Measurements from ENCODE around the gene EZR. TPM values are rescaled to one million over a fixed set of nuclear protein-coding genes. Genes with fewer than 3 reads are reported as not detected.

Gene EZR
- total and polyA plus RNA-seq, 11 donors: 114 to 541 (median 161) TPM

DNA sequence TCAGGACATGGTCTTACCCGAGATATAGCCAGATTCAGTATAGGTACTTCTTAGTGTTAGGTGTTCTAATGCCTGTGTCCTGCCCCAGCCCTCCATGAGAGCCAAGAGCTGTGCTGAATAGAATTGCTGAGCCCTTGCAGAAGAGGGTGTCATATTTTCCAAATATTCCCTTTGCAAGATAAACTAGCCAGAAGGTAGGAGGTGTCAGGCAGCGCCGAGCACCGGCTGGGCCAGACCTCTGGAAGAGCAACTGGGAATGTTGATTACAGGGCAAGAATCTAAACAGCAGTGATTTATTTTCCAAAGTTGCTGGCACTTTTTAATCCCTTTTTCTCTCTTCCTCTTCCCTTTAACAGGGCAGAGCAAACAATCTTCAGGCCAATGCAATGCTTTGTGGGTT, 37.1 kb upstream of the EZR start:
- ATAC-seq: peak in 3 of 4 donors; percentile 28 to 69 (median 57)
- TF ChIP-seq POLR2A (IDR thresholded peaks at IDR 0.05): no peak
- TF ChIP-seq, protein P1, sequence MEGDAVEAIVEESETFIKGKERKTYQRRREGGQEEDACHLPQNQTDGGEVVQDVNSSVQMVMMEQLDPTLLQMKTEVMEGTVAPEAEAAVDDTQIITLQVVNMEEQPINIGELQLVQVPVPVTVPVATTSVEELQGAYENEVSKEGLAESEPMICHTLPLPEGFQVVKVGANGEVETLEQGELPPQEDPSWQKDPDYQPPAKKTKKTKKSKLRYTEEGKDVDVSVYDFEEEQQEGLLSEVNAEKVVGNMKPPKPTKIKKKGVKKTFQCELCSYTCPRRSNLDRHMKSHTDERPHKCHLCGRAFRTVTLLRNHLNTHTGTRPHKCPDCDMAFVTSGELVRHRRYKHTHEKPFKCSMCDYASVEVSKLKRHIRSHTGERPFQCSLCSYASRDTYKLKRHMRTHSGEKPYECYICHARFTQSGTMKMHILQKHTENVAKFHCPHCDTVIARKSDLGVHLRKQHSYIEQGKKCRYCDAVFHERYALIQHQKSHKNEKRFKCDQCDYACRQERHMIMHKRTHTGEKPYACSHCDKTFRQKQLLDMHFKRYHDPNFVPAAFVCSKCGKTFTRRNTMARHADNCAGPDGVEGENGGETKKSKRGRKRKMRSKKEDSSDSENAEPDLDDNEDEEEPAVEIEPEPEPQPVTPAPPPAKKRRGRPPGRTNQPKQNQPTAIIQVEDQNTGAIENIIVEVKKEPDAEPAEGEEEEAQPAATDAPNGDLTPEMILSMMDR (IDR thresholded peaks at IDR 0.05): no peak
- Histone ChIP-seq H3K4me1 (peaks cover 0 to 35% (median 9%) of the 10 kb centered on the region in 12 donors), H3K36me3 (no peaks in the 10 kb centered on the region), H3K27me3 (no peaks in the 10 kb centered on the region), H3K9me3 (no peaks in the 10 kb centered on the region), H3K27ac (peak overlapping the region in 8 of 12 donors; percentile 8 to 64 (median 42)), H3K4me3 (no peak overlapping the region)
- DNase-seq: peak in 1 of 5 donors; percentile 38
- intact Hi-C loops (cut with DNase I): no loop called here
- WGBS, 4 donors: 48 to 56% (median 49%) methylated on average over 4 of the region's 4 CpGs

DNA sequence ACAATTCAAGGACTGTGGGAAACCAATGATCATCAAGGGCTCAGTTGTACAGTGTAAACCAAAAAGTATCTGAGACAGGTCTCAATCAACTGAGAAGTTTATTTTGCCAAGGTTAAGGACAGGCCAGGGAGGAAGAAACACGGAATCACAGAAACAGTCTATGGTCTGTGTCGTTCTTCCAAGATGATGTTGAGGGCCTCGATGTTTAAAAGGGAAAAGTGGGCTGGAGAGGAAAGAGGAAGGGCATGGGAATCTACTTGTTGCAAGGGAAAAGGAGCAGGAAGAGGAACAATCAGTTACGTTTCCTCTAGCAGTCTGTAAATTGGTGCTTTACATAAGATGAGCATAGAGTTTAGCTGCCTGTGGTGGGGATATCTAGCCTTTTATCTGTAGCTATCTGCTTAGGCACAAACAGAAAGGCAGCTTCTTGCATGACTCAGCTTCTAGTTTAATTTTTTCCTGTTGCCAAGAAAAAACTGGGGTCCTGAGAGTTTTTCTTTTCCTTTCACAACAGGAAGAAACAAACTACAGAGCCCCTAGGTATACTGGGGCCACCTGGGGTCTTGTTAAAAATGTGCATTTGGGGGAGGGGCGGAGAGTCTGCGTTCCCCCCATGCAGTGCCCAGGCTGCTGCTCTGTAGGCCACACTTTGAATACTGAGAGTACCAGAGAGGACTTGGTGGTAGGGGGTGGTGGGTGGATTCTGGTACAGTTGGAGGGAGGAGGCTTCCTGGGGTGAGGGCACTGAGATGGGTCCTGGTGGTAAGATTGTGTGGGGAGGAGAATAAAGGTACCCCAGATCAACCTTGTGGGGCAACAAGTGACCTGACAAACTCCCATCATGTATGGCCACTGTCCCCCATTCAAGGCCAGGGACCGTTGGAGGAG, 35.3 kb upstream of the EZR start:
- TF ChIP-seq POLR2A (IDR thresholded peaks at IDR 0.05): no peak
- TF ChIP-seq, protein P1 (IDR thresholded peaks at IDR 0.05): no peak
- no peak for DNase-seq
- WGBS, 4 donors: 70 to 81% (median 72%) methylated on average over 7 of the region's 7 CpGs
- H3K36me3 ChIP-seq: no peaks in the 10 kb centered on the region
- peak overlapping the region in 2 of 12 donors; percentile 30 to 74 for H3K27ac ChIP-seq
- peak overlapping the region in 1 of 12 donors; percentile 36 for H3K4me3 ChIP-seq
- no peaks in the 10 kb centered on the region for H3K9me3 ChIP-seq
- H3K4me1 ChIP-seq: peaks cover 0 to 52% (median 8%) of the 10 kb centered on the region in 12 donors
- ATAC-seq: peak in 1 of 4 donors; percentile 15
- intact Hi-C loops (cut with DNase I): no loop called here
- no peaks in the 10 kb centered on the region for H3K27me3 ChIP-seq

DNA sequence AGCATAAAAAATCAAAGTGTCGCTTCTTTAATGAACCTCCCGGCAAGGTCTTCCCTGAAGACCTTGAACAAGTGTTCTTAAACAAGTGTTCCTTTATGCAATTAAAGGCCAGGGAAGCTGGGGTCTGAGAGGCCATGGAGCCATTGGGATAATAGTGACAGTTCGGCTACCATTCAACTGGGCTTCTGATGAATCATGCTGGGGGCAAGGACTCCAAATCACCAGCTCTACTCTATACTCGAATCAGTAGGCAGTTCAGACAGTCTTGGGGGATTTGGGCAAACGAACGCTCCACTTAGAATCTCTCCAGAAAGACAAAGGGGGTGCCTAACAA, 34.7 kb upstream of the EZR start:
- Histone ChIP-seq H3K4me3 (peak overlapping the region in 1 of 12 donors; percentile 36), H3K4me1 (peaks cover 0 to 55% (median 8%) of the 10 kb centered on the region in 12 donors), H3K36me3 (no peaks in the 10 kb centered on the region), H3K9me3 (no peaks in the 10 kb centered on the region), H3K27ac (peak overlapping the region in 2 of 12 donors; percentile 30 to 74), H3K27me3 (no peaks in the 10 kb centered on the region)
- no peak for DNase-seq
- TF ChIP-seq, protein P1 (IDR thresholded peaks at IDR 0.05): no peak
- TF ChIP-seq POLR2A (IDR thresholded peaks at IDR 0.05): no peak
- intact Hi-C loops (cut with DNase I): no loop called here
- WGBS, 4 donors: 83 to 92% (median 88%) methylated on average over 6 of the region's 6 CpGs
- no peak for ATAC-seq

DNA sequence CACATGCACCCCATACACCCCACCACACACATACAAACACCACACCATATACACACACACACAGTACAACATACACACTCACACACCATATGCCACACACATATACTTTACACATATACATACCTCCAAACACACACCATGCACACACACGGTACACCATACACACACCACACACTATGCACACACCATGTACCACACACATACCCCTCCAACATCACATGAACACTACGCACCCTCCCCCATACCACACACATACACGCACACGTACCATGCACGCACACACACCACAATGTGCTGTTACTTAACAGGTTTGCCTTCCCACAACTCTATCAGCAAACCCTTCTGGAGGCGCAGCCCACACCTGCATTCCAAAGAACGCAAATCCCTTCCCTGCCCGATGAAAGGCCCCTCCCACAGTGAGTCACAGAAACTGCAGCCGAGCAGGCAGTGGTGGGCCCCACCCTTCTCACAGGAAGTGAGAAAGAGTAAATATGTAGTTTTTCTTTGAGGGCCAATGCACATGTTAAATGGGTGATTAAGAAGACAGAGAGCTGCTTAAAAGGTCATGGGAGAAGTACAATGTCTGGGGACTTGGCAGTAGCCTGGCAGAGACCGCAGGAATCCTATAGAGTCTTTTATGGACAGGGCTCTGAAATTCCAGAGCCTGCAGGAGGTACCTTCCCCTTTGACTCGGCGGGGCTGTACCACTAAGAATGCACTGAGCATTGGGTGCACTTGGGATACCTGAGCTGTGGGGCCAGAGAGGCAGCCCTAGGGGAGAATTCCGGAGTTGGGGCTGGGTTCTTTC, 34.1 kb upstream of the EZR start:
- intact Hi-C loops (cut with DNase I): no loop called here
- TF ChIP-seq POLR2A (IDR thresholded peaks at IDR 0.05): no peak
- TF ChIP-seq, protein P1 (IDR thresholded peaks at IDR 0.05): no peak
- peak overlapping the region in 1 of 12 donors; percentile 36 for H3K4me3 ChIP-seq
- H3K4me1 ChIP-seq: peaks cover 0 to 55% (median 8%) of the 10 kb centered on the region in 12 donors
- DNase-seq (peak in 3 of 5 donors; percentile 35 to 73 (median 56)), ATAC-seq (peak in 3 of 4 donors; percentile 54 to 72 (median 65))
- 66 to 72% (median 68%) methylated on average over 13 of the region's 13 CpGs for WGBS, 4 donors
- H3K36me3 ChIP-seq: no peaks in the 10 kb centered on the region
- H3K9me3 ChIP-seq: no peaks in the 10 kb centered on the region
- no peaks in the 10 kb centered on the region for H3K27me3 ChIP-seq
- peak overlapping the region in 2 of 12 donors; percentile 30 to 74 for H3K27ac ChIP-seq
